ENCODE results near the gene DACT1. TPM values are rescaled to one million over a fixed set of nuclear protein-coding genes. Genes with fewer than 3 reads are reported as not detected.

DACT1 gene
- polyA plus RNA-seq, 3 donors = 0.62 to 7.4 (median 5.3) TPM

DNA sequence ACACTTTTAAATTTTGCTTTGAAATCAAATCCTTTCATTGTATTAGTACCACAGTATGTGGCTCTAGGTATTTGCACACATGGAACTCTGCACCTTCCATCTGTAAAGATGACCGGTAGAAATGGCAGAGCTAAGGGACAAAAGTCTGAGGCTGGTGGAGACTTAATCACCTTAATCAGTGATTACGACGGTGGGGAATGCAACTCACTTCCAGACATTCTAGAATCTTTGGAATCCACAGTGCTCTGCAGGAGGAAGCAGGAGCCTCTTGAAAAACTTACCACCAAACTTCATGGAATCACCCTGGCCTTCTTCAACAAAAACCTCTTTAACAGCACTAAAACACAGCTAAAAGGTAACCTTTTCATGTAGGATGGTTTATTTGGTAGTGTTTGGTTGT, 3.9 kb upstream of the DACT1 start:
- WGBS, 3 donors = 64 to 82% (median 73%) methylated on average over 3 of the region's 3 CpGs
- no peak overlapping the region for H3K27ac ChIP-seq (ENCODE audit: low read depth, low read length)

DNA sequence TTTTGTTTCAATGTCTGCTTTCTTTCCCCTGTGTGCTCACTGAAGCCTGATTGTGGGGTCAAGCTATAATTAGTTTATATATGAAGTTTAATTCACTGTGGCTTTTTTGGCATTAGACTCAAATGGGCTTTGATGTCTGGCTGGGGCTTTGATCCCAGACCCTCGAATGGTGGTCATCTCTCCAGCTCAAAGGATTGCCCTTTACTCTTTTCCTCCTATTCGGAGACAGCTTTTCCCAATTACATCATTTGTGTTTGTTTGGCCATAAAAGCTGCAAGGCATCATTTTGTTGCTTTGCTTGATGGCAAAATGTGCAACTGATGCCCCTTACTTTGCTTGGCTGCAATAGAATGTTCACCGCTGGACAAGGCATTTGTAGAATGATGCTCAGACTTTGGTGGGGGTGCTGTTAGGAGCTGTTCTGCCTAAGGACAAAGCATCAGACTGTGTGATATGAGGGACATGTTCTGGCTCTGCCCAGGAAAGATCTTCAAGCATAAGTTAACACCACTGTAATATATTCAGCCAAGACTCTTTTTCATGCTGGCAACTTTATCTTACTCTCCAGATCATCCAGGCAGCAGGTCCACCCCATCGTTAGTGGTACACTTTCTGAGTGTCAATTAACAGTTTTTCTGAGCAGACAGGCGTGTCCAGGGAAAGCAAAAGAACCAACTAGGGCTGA, 3.2 kb upstream of the DACT1 start:
- 46 to 59% (median 53%) methylated on average over 5 of the region's 5 CpGs for WGBS, 3 donors
- H3K27ac ChIP-seq (ENCODE audit: low read depth, low read length) = no peak overlapping the region

DNA sequence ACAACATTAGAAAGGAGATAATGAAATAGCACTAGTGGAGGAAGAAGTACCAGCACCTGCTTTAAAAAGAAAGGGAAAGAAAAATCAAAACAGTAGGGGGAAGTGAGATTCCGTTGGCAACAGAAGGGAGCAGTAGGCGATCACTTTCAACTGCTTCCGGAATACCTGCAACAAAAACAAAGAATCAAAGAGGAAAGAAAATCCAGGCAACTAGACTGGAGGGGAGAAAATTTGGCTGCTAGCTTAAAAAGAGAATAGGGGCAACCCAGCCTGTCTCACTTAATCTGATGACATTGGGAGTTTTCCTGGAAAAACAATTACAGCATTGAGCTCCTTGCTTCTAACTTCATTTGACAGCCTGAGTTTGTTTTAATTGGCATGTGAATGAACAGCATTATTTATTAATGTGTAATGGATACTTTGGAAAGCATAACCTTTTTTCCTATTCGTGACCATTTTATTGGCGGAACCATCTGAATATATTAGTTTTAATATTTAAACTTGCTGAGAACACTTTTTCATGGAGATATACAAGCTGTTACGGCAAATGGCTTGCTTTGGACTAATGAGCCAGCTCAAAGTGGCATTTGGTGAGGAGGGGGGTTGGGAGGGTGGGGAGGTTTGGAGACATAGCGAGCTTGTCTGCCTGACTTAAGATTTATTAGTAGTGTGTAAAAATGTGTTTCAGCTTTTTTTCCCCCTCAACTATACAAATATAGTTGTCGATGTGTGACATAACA, 2.5 kb upstream of the DACT1 start:
- WGBS, 3 donors = 31 to 49% (median 47%) methylated on average over 8 of the region's 8 CpGs
- H3K27ac ChIP-seq (ENCODE audit: low read depth, low read length) = no peak overlapping the region

DNA sequence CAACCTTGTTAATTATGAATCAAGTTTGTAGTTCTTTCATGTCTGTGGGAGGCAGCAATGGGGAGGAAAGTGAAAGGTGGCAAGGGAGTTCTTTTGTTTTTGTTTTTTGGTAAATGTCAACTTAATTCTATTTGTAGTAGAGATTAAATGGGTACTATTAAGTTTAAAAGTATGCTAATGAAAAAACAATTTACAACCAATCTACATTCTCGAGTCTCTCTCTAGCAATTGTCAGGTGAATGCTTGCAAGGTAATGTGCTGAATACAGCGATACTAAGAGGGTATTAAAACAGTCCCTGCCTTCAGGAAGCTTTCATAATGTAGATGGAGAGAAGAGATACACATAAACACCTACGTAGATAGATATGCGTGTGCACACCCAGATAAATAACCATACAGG, 1.6 kb upstream of the DACT1 start:
- no peak overlapping the region for H3K27ac ChIP-seq (ENCODE audit: low read depth, low read length)
- 45 to 82% (median 79%) methylated on average over 4 of the region's 4 CpGs for WGBS, 3 donors

DNA sequence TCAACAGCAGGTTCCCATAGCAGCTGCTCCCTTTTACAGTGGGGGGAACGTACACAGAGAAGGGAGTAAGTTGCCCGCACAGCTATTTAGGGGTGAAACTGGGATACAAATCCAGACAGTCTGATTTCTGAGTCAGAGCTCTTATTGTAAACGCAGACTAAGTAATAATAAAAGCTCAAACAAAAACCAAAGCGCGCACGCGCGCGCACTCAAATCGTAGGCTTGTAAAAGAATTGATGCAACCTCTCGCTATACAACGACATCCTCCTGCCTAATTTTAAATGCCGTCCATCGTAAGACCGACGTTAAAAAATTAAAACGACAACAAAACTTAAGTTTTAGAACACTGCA, 747 bp upstream of the DACT1 start:
- H3K27ac ChIP-seq (ENCODE audit: low read depth, low read length) = no peak overlapping the region
- WGBS, 3 donors = 5 to 15% (median 7%) methylated on average over 17 of the region's 17 CpGs

DNA sequence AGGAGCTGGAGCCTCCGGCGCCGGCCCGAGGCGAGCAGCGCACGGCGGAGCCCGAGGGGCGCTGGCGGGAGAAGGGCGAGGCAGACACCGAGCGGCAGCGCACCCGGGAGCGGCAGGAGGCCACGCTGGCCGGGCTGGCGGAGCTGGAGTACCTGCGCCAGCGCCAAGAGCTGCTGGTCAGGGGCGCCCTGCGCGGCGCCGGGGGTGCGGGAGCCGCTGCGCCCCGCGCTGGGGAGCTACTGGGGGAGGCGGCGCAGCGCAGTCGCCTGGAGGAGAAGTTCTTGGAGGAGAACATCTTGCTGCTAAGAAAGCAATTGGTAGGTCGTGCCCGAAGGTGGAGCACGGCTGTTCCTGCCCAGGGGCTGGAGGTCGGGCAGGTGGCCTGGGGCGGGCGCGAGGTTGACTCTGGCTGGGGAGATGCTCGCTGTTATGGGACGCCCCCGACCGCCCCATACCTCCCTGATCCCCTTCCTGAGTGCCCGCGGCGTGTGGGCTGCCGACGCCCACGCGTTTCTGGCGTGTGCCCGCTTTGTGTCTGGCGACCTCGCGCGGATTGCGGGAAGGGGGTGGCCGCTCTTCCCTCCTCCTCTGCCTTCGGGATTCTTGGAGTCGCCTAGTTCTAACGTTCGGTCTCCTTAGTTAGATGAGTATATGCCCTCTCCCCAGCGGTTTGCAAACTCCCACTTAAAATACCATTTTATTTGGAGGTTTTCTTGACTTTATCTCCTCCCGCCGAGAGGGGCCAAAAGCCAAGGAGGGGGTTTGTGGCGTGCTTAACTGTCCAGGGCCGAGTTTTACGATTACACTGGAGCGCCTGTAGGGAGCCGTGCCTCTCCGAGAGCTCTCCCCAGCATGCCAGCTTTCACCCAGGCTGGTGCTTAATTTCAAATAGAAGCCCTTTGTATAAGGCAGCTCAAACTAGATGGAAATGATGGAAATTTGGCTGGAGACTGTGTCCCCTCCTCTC, 752 bp downstream of the DACT1 start:
- no peak overlapping the region for H3K27ac ChIP-seq (ENCODE audit: low read depth, low read length)
- WGBS, 3 donors = 1% methylated on average over 67 to 75 of the region's 75 CpGs

DNA sequence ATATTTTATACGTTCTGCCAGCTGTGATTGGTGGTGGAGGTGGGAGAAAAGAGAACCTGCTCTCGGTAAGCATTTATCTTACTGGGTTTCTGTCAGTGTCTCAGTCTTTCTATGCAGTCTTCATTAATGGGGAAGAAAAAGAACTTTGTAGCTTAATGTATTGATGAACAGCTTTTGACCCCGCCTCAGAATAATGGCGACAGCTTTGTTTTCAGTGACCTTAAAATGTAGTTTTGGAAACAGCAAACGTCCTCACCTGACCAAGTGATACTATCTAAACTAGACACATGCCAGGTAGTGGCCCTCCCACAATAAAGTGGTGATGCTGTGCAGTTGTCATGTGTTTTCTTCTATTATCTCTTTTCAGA, 1.4 kb downstream of the DACT1 start:
- 14 to 21% (median 20%) methylated on average over 5 of the region's 5 CpGs for WGBS, 3 donors
- no peak overlapping the region for H3K27ac ChIP-seq (ENCODE audit: low read depth, low read length)

DNA sequence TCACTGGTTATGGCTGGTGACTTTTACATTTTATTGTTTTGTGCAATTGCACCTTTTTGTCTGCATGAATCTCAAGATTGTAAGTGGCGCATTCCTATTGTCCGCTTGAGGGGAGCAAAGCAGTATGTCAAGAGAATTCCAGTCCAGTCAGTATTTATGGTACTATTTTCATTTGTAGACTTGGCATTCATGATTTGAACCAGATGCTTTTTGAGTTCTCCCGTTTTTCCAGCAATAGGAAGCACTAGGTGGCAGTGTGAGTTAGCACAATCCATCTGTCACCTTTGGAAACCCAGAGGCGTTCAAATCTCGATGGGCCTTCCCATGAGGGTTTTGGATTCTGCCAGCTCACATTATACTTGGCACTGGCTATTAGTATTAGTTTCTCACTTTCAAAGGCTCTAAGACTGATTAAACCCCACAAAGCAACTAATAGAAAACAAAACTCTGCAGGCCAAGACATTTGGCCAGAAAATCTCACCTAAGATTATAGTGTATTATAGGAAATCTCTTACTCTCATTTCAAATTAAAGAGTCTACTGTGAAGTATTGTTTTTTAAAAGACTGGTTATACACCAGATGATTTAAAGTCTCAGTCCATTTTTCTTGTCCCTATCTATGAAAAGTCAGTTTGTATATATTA, 2.2 kb downstream of the DACT1 start:
- 21 to 30% (median 30%) methylated on average over 5 of the region's 5 CpGs for WGBS, 3 donors
- H3K27ac ChIP-seq (ENCODE audit: low read depth, low read length) = no peak overlapping the region

DNA sequence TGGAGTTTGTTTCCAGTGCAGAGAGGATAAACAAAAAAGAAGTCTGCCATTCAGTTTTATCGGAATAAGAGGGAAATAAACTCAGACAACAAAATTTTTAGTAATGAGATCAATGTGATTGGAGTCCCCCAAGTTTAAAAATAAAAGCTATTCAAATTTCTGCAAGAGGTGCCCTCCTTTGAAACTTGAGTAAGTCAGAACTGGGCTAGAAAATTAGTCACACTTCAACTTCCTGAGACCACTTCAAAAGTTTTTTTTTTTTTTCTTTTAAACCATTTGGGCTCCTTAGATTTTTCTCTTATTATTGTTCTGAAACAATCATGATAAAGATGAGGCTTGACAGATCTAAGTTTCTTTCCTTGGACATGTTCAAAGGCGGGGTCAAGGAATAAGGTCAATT, 3.2 kb downstream of the DACT1 start:
- H3K27ac ChIP-seq (ENCODE audit: low read depth, low read length) = no peak overlapping the region
- WGBS, 3 donors = 91 to 96% (median 95%) methylated on average over 2 of the region's 2 CpGs

DNA sequence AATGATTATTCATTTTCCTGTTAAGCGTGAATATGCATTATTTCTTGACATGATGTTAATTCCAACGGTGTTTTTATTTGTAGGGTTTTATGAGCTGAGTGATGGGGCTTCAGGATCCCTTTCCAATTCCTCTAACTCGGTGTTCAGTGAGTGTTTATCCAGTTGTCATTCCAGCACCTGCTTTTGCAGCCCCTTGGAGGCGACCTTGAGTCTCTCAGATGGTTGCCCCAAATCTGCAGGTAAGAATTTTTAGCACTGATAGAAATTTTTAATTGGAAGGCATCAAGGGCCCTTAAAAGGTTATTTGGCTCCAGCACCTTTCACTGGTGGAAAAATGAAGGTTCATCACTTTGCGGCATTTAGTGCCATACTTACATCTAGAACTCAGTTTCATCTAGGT, 3.7 kb downstream of the DACT1 start:
- WGBS, 3 donors = 90 to 94% (median 91%) methylated on average over 5 of the region's 5 CpGs
- no peak overlapping the region for H3K27ac ChIP-seq (ENCODE audit: low read depth, low read length)

DNA sequence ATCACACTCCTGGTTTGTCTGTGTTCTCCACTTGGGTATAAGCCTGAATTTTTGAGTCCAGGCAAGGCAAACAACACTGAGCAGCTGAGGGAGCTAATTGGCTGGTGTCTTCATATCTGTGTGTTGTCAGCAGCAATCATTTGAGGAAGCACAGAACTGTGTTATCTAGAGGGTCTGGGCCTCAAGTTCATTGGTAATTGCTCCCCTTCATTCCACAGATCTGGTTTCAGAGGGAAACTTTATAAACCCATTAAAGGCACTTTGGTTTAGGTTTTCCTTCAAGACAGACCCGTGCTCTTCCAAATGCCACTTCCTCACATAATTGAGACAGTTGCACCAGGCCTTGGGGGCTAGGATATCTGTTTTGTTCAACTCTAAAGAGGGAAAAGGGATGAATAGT, 5.6 kb downstream of the DACT1 start:
- 27 to 69% (median 31%) methylated on average over 1 of the region's 1 CpG for WGBS, 3 donors

DNA sequence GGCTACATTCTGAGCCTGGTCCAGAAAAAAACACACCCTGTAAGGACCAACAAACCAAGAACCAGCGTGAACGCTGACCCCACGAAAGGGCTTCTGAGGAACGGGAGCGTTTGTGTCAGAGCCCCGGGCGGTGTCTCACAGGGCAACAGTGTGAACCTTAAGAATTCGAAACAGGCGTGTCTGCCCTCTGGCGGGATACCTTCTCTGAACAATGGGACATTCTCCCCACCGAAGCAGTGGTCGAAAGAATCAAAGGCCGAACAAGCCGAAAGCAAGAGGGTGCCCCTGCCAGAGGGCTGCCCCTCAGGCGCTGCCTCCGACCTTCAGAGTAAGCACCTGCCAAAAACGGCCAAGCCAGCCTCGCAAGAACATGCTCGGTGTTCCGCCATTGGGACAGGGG, 7.9 kb downstream of the DACT1 start:
- WGBS, 3 donors = 95 to 98% (median 97%) methylated on average over 20 of the region's 20 CpGs
- H3K27ac ChIP-seq (ENCODE audit: low read depth, low read length) = no peak overlapping the region

More for the DNA sequence above, 5.6 kb downstream of the DACT1 start:
- H3K27ac ChIP-seq (ENCODE audit: low read depth, low read length) = no peak overlapping the region

DNA sequence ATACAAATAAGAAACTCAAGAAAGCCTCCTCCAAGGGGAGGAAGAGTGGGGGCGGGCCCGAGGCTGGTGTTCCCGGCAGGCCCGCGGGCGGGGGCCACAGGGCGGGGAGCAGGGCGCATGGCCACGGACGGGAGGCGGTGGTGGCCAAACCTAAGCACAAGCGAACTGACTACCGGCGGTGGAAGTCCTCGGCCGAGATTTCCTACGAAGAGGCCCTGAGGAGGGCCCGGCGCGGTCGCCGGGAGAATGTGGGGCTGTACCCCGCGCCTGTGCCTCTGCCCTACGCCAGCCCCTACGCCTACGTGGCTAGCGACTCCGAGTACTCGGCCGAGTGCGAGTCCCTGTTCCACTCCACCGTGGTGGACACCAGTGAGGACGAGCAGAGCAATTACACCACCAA, 8.7 kb downstream of the DACT1 start:
- WGBS, 3 donors = 87 to 96% (median 95%) methylated on average over 34 of the region's 34 CpGs

DNA sequence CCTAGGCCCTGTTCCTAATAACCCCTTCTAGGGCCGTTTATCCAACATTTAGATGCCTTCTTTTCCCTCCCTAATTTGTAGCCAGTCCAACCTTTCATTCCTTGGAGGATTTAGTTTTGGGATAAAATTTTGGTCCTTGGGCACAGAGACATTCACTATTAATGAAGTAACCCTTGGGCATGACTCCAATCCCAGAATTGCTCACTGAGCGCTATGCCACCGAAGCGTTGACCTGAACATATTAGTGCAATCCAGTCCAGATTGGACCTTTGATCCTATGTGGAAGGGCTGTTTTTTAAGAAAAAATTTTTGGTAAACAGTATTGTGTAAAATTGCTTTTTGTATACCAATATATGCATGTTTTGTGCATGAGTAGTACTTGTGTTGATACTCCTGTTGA, 10.0 kb downstream of the DACT1 start:
- H3K27ac ChIP-seq (ENCODE audit: low read depth, low read length) = no peak overlapping the region
- WGBS, 3 donors = 83 to 90% (median 89%) methylated on average over 4 of the region's 4 CpGs

More for the DNA sequence above, 8.7 kb downstream of the DACT1 start:
- H3K27ac ChIP-seq (ENCODE audit: low read depth, low read length) = no peak overlapping the region

DNA sequence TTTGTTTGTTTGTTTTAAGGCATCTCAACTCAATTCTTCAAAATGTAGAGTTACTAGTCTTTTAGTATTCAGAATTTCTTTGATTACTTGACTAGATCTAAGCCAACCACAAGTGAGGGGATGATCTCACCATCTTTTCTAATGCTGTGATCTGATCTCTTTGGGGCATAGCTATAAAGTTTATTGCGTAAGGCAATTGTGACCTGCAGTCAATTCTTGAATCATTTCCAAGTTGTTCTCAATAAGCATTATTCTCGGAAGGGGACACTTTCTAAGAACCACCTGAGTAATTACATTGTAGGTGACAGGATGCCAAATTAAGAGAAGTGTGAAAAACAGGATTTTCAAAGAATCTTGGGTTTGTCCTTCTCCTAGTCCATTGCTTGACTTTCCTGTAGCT, 13.1 kb downstream of the DACT1 start:
- no peak overlapping the region for H3K27ac ChIP-seq (ENCODE audit: low read depth, low read length)
- 69 to 85% (median 83%) methylated on average over 2 of the region's 2 CpGs for WGBS, 3 donors

DNA sequence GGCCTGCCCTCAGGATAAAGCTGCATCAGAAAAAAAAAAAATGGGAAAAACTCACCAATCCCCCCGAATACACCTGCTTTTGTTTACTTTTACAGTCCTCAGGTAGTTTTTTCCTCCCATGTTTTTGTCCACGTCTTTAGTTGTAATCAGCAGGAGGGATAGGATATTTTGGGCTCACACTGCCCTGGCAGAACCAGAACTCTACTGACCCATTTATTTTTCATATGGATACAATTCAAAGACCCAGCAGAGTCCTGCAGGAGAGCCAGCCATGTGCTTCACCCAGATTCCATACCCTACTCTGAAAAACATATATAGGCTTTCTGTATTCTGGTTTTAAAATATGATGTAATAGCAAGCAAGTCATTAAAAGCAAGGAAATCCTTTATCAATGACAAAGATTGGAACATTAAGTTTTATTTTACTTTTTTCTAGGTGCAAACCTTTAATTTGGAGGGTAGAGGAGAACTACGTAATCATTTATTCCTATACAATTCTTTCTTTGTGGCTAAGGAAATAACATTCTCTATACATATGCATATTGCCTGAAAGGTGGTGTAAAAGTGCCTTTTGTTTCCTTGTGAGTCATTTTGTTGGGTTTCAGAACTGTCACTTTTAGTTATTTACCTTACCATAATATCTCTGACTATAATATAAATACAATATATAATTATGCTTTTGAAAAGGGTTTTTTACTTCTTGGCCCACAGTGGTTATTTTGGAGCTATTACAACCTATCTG, 19.1 kb downstream of the DACT1 start:
- WGBS, 3 donors = 72 to 85% (median 83%) methylated on average over 3 of the region's 3 CpGs
- H3K27ac ChIP-seq (ENCODE audit: low read depth, low read length) = no peak overlapping the region

DNA sequence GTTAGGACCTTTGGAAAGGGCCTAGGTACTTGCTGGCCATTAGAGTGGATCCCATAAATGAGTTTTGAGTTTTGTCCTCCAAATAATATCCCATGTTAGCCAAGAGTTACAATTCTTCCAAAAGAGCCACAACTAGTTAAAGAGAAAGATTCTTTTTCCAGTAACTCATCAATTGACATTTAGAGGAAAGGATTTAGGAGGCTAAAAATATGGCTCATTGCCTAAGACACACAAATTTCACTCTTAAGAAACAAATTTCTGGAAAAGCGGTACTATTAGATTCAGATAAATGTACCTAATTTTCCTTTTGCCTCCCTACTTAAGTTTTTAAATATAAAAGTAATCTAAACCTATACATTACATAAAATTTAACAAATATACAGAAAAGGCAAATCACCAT, 21.3 kb downstream of the DACT1 start:
- 65 to 90% (median 79%) methylated on average over 1 of the region's 1 CpG for WGBS, 3 donors
- H3K27ac ChIP-seq (ENCODE audit: low read depth, low read length) = no peak overlapping the region

DNA sequence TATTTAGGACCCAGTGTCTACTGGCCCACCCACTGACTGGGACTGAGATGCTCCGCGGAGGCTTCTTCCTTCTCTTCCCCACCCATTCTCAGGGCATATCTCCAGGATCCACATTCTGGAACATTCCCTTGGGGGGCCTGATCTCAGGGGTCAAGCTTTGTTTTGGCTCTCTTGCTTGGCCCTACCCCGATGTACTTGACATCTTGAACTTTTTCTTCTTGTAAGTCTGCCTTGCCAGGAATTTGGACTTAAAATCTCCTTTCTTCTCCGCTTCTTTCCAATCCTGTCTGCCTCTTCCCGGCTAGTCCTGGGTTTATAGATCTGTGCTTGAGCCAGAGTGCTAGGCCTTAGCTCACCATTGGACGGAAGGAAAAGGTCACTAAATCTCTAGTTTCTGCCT, 22.1 kb downstream of the DACT1 start:
- 55 to 84% (median 67%) methylated on average over 6 of the region's 6 CpGs for WGBS, 3 donors
- H3K27ac ChIP-seq (ENCODE audit: low read depth, low read length) = no peak overlapping the region

Data from adipose tissue (tissue), 3 donors.